IMR-90 (cell line): ENCODE results near the gene ZNFX1. TPM values are rescaled to one million over a fixed set of nuclear protein-coding genes. Genes with fewer than 3 reads are reported as not detected.

Source experiments
- ATAC-seq: fragments of 200-7000 bp; cut with Tn5 transposase; 2 replicates; pipeline ENCODE4 v1.9.1; 2020; ENCODE audit warnings: low read depth, mild to moderate bottlenecking, moderate library complexity
- BruUV-seq: library from RNA; stranded (reverse); fragments of 400-500 nt; replicated peaks from 2 replicates; lab custom pipeline; 2021; lab: Mats Ljungman, UMichigan
- CTCF ChIA-PET: fragments of 300-600 bp; formaldehyde crosslinking; extraction: SDS; loops from one replicate; lab custom pipeline; 2021; ENCODE audit warnings: antibody characterized with exemption; lab: Yijun Ruan, JAX
- POLR2A ChIA-PET: fragments of 300-600 bp; sonication (Branson Sonifier 250); formaldehyde crosslinking; loops from one replicate; lab custom pipeline; 2022; ENCODE audit warnings: antibody characterized with exemption; ENCODE audit not compliant: unreplicated experiment; lab: Charles Lee
- DNase-seq: peaks from one replicate; pipeline ENCODE4 v3.0.0; 2013
- H2AFZ ChIP-seq: replicated peaks from 2 replicates; pipeline ENCODE3; 2013; ENCODE audit warnings: low read length, mild to moderate bottlenecking; ENCODE audit not compliant: poor library complexity
- H2AK5ac ChIP-seq: 2 replicates; pipeline ENCODE4 v1.6.1; 2013; ENCODE audit warnings: low read depth, low read length, inconsistent platforms
- H2AK9ac ChIP-seq: replicated peaks from 2 replicates; pipeline ENCODE3; 2013; ENCODE audit warnings: mild to moderate bottlenecking, low read depth, low read length, moderate library complexity; ENCODE audit not compliant: poor library complexity
- H2BK120ac ChIP-seq: 2 replicates; pipeline ENCODE4 v1.6.1; 2013; ENCODE audit warnings: low read depth, low read length, inconsistent platforms
- H2BK15ac ChIP-seq: 3 replicates; pipeline ENCODE4 v1.6.1; 2013; ENCODE audit warnings: low read depth, low read length, inconsistent platforms
- H2BK20ac ChIP-seq: 2 replicates; pipeline ENCODE4 v1.6.1; 2013; ENCODE audit warnings: low read depth, mild to moderate bottlenecking, inconsistent platforms, low read length, moderate library complexity
- H2BK5ac ChIP-seq: 2 replicates; pipeline ENCODE4 v1.6.1; 2013; ENCODE audit warnings: mild to moderate bottlenecking, low read depth, low read length, inconsistent platforms; ENCODE audit not compliant: poor library complexity, severe bottlenecking
- H3K14ac ChIP-seq: replicated peaks from 2 replicates; pipeline ENCODE4 v1.6.1; 2013; ENCODE audit warnings: low read depth, low read length, inconsistent platforms
- H3K18ac ChIP-seq: 2 replicates; pipeline ENCODE4 v1.6.1; 2013; ENCODE audit warnings: low read depth, low read length, control low read depth
- H3K23ac ChIP-seq: 2 replicates; pipeline ENCODE4 v1.6.1; 2013; ENCODE audit warnings: low read depth, low read length, inconsistent platforms
- H3K27ac ChIP-seq: 2 replicates; pipeline ENCODE4 v1.5.1; 2013; ENCODE audit warnings: mild to moderate bottlenecking, control low read depth, low read length; ENCODE audit not compliant: insufficient read depth
- H3K27me3 ChIP-seq: 2 replicates; pipeline ENCODE4 v1.6.1; 2013; ENCODE audit warnings: low read length; ENCODE audit not compliant: control insufficient read depth, insufficient read depth
- H3K36me3 ChIP-seq: 2 replicates; pipeline ENCODE4 v1.6.1; 2013; ENCODE audit warnings: low read length, mixed read lengths; ENCODE audit not compliant: control insufficient read depth, insufficient read depth
- H3K4ac ChIP-seq: 2 replicates; pipeline ENCODE4 v1.6.1; 2013; ENCODE audit warnings: low read depth, low read length, inconsistent platforms
- H3K4me1 ChIP-seq: 2 replicates; pipeline ENCODE4 v1.6.1; 2013; ENCODE audit warnings: low read length, mixed read lengths; ENCODE audit not compliant: control insufficient read depth, insufficient read depth
- H3K4me2 ChIP-seq: 2 replicates; pipeline ENCODE4 v1.6.1; 2013; ENCODE audit warnings: low read depth, mild to moderate bottlenecking, control low read depth, low read length, moderate library complexity
- H3K4me3 ChIP-seq: 2 replicates; pipeline ENCODE4 v1.5.1; 2013; ENCODE audit warnings: low read depth, mild to moderate bottlenecking, control low read depth, low read length, moderate library complexity; ENCODE audit not compliant: insufficient read depth
- H3K56ac ChIP-seq: 2 replicates; pipeline ENCODE4 v1.6.1; 2013; ENCODE audit warnings: low read length, inconsistent platforms; ENCODE audit not compliant: insufficient read depth; ENCODE audit errors: extremely low read depth
- H3K79me1 ChIP-seq, 2 experiments: 2 replicates each; pipeline ENCODE4 v1.6.1; 2013; ENCODE audit warnings: low read length in 2 of 2, inconsistent platforms in 1 of 2, low read depth in 1 of 2
- H3K9ac ChIP-seq: 2 replicates; pipeline ENCODE4 v1.6.1; 2013; ENCODE audit warnings: low read depth, low read length, control low read depth
- H3K9me1 ChIP-seq: 2 replicates; pipeline ENCODE4 v1.6.1; 2013; ENCODE audit warnings: low read length, inconsistent platforms; ENCODE audit not compliant: insufficient read depth
- H3K9me3 ChIP-seq: 2 replicates; pipeline ENCODE4 v1.6.1; 2013; ENCODE audit warnings: low read length; ENCODE audit not compliant: control insufficient read depth, insufficient read depth
- H4K20me1 ChIP-seq: 2 replicates; pipeline ENCODE4 v1.6.1; 2013; ENCODE audit warnings: low read length, inconsistent platforms; ENCODE audit not compliant: insufficient read depth
- H4K5ac ChIP-seq: 2 replicates; pipeline ENCODE4 v1.6.1; 2013; ENCODE audit warnings: mild to moderate bottlenecking, low read depth, low read length, control low read depth
- H4K8ac ChIP-seq, 2 experiments: 2 replicates each; pipeline ENCODE4 v1.6.1; 2013; ENCODE audit warnings: low read depth in 2 of 2, low read length in 2 of 2, control low read depth in 1 of 2, inconsistent platforms in 1 of 2
- H4K91ac ChIP-seq: 2 replicates; pipeline ENCODE4 v1.6.1; 2013; ENCODE audit warnings: low read depth, low read length, inconsistent platforms; ENCODE audit not compliant: insufficient read depth
- MAZ ChIP-seq: IDR thresholded peaks from 2 replicates; pipeline ENCODE4 v1.6.1; 2012; ENCODE audit warnings: low read depth, mild to moderate bottlenecking, low read length, improper control_type of control experiment, moderate library complexity, borderline replicate concordance
- WGBS, 2 experiments: methylation state at CpG; one replicate each; pipeline versions ENCODE4 v1.1.5 to v1.1.7; 2013; ENCODE audit warnings: missing lambda C conversion rate in 2 of 2; ENCODE audit not compliant: insufficient read length in 1 of 2; ENCODE audit errors: extremely low coverage in 2 of 2; 5-methylcytosine and 5-hydroxymethylcytosine counted together
- dilution Hi-C: fragments of 300-500 bp; cut with HindIII; formaldehyde crosslinking; loops from one replicate; pipeline ENCODE4 v1.14.3; 2018; ENCODE audit warnings: low sequenced_read_pairs; ENCODE audit not compliant: unreplicated experiment
- in situ Hi-C: fragments of 300-500 bp; cut with MboI; formaldehyde crosslinking; loops from 3 replicates; pipeline ENCODE4 v1.14.3; 2019; ENCODE audit warnings: low sequenced_read_pairs, inconsistent platforms, mixed read lengths
- intact Hi-C: fragments of 100-400 bp; cut with micrococcal nuclease; formaldehyde crosslinking; loops from 2 replicates; pipeline ENCODE4 v1.10.0; 2022
- polyA plus RNA-seq, 3 experiments: library from polyadenylated mRNA; depleted of rRNA; stranded (reverse); fragments of >200 nt; gene quantifications; 2 replicates each; pipeline ENCODE4 v1.2.3, GENCODE V29; 2012; ENCODE audit warnings: low replicate concordance in 1 of 3
- total RNA-seq: library from RNA; depleted of rRNA; stranded (reverse); fragments of >200 nt; gene quantifications from 2 replicates; pipeline ENCODE4 v1.2.3, GENCODE V29; 2012

ZNFX1 gene
- total and polyA plus RNA-seq, 2 of the 4 experiments (the other 2 are of a cell fraction): 10.9 to 60.9 TPM

DNA sequence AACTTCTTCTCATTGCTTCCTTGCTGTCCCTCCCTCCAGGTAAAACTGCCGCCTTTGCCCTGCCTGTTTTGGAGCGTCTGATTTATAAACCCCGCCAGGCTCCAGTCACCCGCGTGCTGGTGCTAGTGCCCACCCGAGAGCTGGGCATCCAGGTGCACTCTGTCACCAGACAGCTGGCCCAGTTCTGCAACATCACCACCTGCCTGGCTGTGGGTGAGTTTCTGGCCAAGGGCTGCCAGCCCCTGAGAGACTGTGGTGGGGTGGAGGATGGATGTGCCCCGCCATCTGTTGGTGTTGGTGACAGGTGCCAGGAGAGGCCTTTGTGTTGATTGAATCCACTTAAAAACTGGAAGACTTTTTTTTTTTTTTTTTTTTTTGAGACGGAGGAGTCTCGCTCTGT, 49.2 kb downstream of the ZNFX1 start:
- ChIA-PET CTCF (no interaction called here), POLR2A (no interaction called here)
- Histone ChIP-seq H2BK15ac (no peak overlapping the region), H3K14ac (no peak overlapping the region), H3K27ac (no peak overlapping the region), H3K36me3 (peaks cover 60% of the 10 kb centered on the region), H3K79me1 (peaks cover 0 to 3% of the 10 kb centered on the region in 2 experiments; a peak in 1 of 4 replicates), H2BK20ac (no peak overlapping the region), H3K56ac (no peak overlapping the region), H3K9ac (no peak overlapping the region), H3K27me3 (no peaks in the 10 kb centered on the region), H3K9me3 (no peaks in the 10 kb centered on the region), H3K4me3 (no peak overlapping the region), H2BK5ac (no peak overlapping the region), H3K18ac (no peak overlapping the region), H4K20me1 (no peaks in the 10 kb centered on the region), H3K23ac (no peak overlapping the region), H3K4me1 (peaks cover 3% of the 10 kb centered on the region; the same call in 1 of the 2 replicates), H3K4me2 (no peak overlapping the region), H3K9me1 (no peaks in the 10 kb centered on the region), H2AK9ac (no peak overlapping the region), H4K5ac (no peak overlapping the region), H2BK120ac (no peak overlapping the region), H2AK5ac (no peak overlapping the region), H4K8ac (no peak overlapping the region), H3K4ac (no peak overlapping the region), H2AFZ (no peak overlapping the region), H4K91ac (no peak overlapping the region)
- dilution Hi-C loops (no loop called here), in situ Hi-C loops (no loop called here), intact Hi-C loops (no loop called here)
- TF ChIP-seq MAZ: no peak
- 80% methylated on average over 1 of the region's 9 CpGs; no CpG with 5 or more reads in 1 of the 2 experiments for WGBS, 2 experiments
- ATAC-seq (no peak), DNase-seq (no peak)
- no TSS peak for BruUV-seq
